KOPT-K1 (cell line): Measurements from ENCODE around the gene ENG.
"Not testable (repeated sequence)": the region's sequence is repeated elsewhere in the genome, so short reads cannot be mapped to it uniquely, and the experiment has no call there.

Experiments used
- H3K27ac ChIP-seq: fragments of 200-600 bp; sonication (generic); 2 replicates; pipeline ENCODE4 v1.5.1; 2016; ENCODE audit warnings: antibody characterized with exemption, mild to moderate bottlenecking, low read depth, low read length; ENCODE audit not compliant: poor library complexity, severe bottlenecking
- H3K36me3 ChIP-seq: fragments of 200-600 bp; sonication (generic); 2 replicates; pipeline ENCODE4 v1.5.1; 2017; ENCODE audit warnings: antibody characterized with exemption, mild to moderate bottlenecking, low read length, moderate library complexity; ENCODE audit not compliant: insufficient read depth
- H3K9me3 ChIP-seq: fragments of 200-600 bp; sonication (generic); 2 replicates; pipeline ENCODE4 v1.5.1; 2017; ENCODE audit warnings: antibody characterized with exemption, low read length, mild to moderate bottlenecking; ENCODE audit not compliant: insufficient read depth, poor library complexity, severe bottlenecking

Gene ENG

DNA sequence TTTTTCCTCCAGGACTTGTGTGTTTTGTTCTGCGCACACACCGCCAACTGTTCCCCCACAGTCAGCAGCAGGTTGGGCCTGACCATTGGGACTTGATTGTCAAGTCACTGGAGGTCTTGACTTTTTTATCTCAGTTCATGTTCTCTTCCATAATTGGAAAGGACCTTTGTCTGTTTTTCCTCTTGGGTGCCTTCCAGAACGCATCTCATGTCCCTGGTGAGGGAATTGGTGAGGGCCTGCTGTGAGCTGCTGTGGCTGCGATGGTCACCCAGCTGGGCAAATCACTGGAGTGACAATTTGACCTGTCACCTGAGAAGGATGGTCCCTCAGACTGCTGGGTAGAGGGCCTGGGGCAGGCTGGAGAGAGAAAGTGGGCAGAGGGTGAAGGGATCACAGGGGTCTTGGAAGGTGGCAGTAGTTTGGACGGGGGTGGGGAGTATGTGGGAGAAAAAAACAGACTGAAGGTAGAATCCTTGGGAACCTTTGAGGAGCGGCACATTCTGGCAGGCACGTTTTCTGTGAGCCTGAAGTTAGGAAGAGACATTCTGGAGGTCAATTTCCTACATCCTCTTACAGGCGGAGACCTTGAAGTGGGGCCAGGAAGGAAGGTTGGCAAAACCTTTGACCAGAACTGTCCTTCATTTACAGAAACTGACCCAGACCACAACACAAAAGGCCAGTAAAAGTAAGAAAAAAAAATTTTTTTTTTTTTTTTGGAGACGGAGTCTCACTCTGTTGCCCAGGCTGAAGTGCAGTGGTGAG, 64.2 kb downstream of the ENG start:
- peaks cover 86% of the 10 kb centered on the region for H3K36me3 ChIP-seq
- no peaks in the 10 kb centered on the region for H3K9me3 ChIP-seq
- H3K27ac ChIP-seq, result no peak overlapping the region

DNA sequence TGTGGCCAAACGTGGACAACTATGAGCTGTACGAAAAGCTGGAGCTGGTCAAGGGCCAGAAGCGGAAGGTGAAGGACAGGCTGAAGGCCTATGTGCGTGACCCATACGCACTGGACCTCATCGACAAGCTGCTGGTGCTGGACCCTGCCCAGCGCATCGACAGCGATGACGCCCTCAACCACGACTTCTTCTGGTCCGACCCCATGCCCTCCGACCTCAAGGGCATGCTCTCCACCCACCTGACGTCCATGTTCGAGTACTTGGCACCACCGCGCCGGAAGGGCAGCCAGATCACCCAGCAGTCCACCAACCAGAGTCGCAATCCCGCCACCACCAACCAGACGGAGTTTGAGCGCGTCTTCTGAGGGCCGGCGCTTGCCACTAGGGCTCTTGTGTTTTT, 65.3 kb downstream of the ENG start:
- Histone ChIP-seq H3K36me3 (peaks cover 78% of the 10 kb centered on the region), H3K27ac (no peak overlapping the region), H3K9me3 (no peaks in the 10 kb centered on the region)

DNA sequence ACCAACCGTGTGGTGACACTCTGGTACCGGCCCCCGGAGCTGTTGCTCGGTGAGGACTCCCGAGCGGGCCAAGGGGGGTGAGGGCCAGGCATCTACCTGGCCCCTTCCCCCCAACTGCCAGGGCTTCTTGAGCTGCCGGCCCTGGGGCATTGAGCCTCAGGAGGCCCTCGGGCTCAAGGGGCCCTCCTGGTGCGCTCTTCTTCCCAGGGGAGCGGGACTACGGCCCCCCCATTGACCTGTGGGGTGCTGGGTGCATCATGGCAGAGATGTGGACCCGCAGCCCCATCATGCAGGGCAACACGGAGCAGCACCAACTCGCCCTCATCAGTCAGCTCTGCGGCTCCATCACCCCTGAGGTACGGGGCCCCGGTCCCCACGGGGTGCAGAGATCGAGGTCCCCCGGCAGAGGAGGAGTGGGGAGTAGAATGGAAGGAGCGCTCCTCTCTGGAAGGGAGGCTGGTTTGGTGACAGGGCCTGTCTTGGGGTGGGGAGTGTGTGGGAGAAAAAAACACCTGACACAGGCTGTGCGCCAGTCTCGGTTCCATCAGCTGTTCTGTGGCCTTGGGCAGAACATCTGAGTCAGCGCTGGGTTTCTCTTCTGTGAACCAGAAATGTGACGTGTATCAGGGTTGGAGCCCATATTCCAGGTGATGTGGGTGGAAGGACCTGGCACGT, 66.0 kb downstream of the ENG start:
- peaks cover 71% of the 10 kb centered on the region for H3K36me3 ChIP-seq
- H3K27ac ChIP-seq, result no peak overlapping the region
- H3K9me3 ChIP-seq, result no peaks in the 10 kb centered on the region

DNA sequence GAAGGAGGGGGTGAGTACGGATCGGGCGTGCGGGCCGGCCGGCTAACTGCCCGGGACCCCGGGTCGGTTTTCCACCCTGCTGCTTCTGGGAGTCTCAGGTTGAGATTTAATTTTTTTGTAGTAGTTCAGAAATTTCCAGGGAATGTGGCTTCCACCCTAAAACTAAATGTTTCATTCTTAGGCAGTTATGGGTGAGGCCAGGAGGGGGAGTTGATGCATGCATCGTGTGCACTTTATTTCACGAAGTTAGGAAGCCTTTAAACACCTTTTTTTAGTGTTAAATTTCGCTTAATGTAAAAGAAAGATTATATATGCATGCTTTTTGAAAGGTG, 67.7 kb downstream of the ENG start:
- no peaks in the 10 kb centered on the region for H3K9me3 ChIP-seq
- peak overlapping the region; percentile 95 for H3K27ac ChIP-seq
- peaks cover 53% of the 10 kb centered on the region for H3K36me3 ChIP-seq

DNA sequence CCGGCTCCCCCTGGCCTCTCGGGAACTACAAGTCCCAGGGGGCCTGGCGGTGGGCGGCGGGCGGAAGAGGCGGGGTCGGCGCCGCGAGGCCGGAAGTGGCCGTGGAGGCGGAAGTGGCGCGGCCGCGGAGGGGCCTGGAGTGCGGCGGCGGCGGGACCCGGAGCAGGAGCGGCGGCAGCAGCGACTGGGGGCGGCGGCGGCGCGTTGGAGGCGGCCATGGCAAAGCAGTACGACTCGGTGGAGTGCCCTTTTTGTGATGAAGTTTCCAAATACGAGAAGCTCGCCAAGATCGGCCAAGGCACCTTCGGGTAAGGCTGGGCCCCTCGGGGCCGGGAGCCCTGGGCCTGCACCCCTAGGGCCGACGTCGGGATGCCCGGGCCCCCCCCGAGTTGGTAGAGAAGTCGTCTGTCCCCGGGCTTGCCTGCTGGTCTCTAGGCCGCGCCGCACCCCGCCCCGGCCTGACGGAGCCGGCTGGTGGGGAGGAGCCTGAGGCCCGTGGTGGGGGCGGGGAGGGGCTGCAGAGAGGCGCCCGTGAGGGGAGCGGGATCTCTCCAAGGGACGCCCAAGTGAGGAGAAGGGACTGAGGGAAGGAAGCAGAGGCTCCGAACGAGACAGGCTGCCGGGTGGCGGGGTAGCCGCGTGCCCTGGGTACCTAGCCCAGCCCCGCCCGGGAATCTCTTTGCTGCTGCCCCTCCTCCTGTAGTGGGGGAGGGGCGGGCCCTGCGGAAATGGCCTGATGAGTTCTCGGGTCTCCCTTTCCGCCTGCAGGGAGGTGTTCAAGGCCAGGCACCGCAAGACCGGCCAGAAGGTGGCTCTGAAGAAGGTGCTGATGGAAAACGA, 68.3 kb downstream of the ENG start, which contains the start of gene CDK9:
TSS of gene CDK9 (plus strand) at position 102 of the 840 bp plus-strand sequence. CDS start at position 217, 115 bp downstream.
- H3K27ac ChIP-seq, result peak within 1 kb of the TSS; percentile 95
- peaks cover 47% of the 10 kb centered on the region for H3K36me3 ChIP-seq
- no peaks in the 10 kb centered on the region for H3K9me3 ChIP-seq

DNA sequence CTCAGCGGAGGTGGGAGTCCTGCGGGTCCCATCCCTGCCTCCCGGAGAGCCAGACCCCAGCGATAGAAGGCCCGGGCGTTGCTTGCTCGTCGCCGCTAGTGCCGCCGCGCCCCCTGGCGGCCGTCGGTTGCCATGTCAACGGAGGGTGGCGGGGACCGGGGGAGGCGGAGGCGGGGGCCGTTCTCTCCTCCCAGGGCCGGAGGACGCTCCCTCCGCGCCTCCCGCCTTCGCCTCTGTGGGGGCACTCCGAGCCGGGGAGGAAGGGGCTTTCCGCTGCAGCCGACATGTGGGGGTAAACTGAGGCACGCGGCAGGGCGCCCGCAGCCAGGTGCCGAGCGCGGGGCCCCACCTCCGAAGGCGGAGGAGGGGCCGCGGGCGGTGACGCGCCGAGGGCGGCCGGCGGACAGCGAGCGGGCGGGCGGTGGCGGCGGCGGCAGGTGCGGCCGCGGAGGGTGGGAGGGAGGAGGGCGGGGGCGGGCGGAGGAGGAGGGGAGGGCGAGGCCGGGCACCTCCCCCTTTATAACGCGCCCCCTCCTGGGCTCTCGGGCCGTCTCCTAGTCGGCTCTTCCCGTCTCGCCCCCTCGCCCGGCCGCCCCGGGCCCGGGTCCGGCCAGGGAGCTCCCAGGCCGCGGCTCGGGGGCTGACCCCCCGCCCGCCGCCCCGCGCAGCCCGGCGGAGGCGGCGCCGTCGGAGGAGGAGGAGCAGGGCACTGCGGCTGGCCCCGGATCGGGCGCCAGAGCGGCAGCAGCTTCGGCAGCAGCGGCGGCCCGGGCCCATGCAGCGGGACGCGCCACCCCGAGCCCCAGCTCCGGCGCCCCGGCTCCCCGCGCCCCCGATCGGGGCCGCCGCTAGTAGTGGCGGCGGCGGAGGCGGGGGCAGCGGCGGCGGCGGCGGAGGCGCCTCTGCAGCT, 69.2 kb downstream of the ENG start:
- no peaks in the 10 kb centered on the region for H3K9me3 ChIP-seq
- peak overlapping the region; percentile 95 for H3K27ac ChIP-seq
- H3K36me3 ChIP-seq, result peaks cover 39% of the 10 kb centered on the region

DNA sequence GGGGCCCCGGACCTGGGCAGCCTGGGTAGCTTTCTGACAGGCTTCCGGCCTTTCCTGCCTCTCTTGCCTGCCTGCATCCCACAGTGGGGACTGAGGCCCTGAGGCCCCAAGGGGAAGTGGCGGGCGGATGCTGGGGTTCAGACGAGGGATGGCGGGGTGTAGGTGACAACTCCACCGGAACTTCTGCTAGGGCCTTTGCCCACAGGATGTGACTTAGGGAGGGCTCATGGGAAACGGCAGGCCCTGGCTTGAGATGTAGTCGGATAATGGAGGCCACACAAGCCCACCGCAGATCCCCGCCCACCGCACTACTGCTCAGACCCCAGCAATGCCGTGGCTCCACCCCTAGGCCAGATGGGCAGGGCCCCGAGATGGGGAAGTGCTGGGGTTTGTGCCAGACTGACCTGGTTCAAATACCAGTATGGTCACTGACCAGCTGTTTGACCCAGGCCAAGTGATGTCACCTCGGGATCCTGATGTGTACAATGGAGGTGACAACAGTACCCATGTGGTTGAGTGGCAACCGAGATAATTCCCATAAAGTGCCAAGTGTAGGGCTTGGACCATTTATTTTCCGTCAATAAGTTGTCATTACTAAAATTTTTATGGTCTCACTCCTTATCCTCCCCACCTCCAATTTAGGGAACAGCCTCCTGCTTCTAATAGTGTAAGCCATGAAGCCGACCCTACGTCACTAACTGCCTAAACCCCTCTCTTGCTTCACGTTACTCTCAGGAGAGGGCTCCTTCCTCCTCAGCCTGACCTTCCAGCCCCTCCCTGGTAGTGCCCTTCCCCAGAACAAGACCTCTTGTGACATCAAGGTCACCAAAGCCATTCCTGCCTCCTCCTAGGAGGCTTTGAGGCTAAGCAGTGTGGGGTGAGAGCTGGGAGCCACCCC, 71.1 kb downstream of the ENG start:
- Histone ChIP-seq H3K27ac (peak overlapping the region; percentile 95), H3K9me3 (no peaks in the 10 kb centered on the region), H3K36me3 (peaks cover 19% of the 10 kb centered on the region)

DNA sequence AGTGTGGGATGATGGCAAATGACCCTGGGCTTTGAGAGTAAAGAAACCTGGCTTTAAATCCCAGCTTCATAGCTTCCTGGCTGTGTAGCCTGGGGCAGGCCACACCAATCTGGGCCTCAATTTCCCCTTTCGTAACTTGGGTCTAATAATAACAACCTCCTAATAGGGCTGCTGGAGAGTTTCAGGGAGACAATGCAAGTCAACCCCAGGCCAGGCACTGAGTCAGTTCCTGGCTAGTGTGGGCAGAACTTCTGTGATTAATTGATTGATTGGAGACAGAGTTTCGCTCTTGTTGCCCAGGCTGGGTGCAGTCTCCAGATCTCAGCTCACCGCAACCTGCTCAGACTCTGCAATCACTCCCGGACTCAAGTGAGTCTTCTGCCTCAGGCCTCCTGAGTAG, 72.7 kb downstream of the ENG start:
- Histone ChIP-seq H3K27ac (peak overlapping the region; percentile 47), H3K36me3 (peaks cover 4% of the 10 kb centered on the region; the same call in 1 of the 2 replicates), H3K9me3 (no peaks in the 10 kb centered on the region)

DNA sequence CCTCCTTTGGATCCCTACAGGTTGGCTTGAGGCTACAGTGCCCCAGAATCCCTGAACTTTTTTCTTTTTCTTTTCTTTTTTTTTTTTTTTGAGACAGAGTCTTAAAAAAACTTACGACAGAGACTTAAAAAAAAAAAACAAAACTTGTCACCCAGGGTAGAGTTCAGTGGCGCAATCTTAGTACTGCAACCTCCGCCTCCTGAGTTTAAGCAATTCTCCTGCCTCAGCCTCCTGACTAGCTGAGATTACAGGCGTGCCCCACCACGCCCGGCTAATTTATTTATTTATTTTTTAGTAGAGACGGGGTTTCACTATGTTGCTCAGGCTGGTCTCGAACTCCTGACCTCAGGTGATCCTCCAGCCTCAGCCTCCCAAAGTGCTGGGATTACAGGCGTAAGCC, 73.5 kb downstream of the ENG start:
- peak overlapping the region; percentile 99 for H3K27ac ChIP-seq

DNA sequence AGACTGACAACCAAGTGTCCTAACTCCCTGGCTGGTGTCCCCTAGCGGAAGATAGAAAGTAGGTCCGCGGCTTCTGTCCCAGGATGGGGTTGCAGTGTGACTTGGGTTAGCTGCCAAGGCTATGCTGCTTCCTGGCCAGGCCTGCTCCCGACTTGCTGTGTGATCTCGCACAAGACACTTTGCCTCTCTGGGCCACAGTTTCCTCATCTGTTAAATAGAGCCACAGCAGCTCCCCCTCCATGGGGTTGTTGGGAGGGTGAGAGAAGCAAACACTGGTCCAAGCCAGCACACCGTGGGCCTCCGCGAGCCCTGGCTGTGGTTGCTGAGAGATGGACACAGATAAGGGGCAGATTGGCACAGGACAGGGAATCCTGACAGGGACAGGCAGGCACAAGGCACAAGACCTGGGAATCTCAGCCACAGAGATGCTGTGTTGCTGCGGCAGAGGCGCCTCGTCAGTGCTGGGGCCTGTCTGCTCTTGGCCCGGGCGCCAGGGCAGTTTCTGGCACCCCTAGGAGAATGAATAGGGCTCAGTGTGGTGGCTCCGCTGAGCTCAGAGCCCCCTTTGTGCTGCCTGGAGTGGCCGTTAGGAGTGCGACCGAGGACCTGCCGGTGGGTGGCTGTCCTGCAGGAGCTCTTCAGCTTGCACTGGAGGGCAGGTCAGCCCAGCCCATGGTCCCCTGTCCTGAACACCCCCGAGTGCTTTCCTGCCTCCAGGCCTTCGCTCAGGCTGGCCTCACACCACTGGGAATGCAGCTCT, 74.2 kb downstream of the ENG start:
- Histone ChIP-seq H3K9me3 (no peaks in the 10 kb centered on the region), H3K27ac (peak overlapping the region; percentile 99), H3K36me3 (no peaks in the 10 kb centered on the region)

More for the DNA sequence above, 73.5 kb downstream of the ENG start:
- H3K9me3 ChIP-seq, H3K36me3 ChIP-seq: not testable (repeated sequence)

DNA sequence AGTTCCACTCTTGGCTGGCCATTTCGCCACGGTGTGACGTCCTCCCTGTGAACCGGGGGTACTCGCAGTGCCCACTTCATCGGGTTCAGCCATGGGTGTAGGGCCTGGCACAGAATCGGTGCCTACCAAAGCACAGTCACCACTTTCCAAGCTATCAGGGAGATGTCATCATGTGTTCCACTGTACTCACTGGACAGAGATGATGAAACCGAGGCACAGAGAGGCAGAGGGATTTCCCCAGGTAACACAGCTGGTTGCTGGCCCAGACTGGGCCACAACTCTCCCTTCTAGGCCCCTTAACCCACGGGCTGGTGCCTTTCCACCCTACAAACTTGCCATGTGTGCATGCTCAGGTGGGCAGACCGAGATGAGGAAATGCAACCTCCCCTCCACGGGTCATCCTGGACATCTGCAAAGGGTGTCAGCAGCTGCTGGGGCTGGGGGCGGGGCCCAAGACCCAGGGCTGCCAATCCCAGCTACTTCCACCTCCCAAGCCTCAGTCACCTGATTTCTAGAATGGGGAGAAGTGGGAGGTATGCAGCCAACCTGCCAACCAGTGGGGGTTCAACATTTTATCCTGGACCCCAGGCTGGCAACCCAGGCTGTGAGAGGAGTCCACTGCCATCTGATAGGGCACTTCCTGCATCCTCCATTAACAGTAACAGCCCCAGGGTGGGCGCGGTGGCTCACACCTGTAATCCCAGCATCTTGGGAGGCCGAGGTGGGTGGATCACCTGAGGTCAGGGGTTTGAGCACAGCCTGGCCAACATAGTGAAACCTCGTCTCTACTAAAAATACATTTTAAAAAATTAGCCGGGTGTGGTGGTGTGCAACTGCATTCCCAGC, 75.1 kb downstream of the ENG start:
- Histone ChIP-seq H3K9me3 (no peaks in the 10 kb centered on the region), H3K36me3 (peaks cover 5% of the 10 kb centered on the region), H3K27ac (peak overlapping the region; percentile 99)

DNA sequence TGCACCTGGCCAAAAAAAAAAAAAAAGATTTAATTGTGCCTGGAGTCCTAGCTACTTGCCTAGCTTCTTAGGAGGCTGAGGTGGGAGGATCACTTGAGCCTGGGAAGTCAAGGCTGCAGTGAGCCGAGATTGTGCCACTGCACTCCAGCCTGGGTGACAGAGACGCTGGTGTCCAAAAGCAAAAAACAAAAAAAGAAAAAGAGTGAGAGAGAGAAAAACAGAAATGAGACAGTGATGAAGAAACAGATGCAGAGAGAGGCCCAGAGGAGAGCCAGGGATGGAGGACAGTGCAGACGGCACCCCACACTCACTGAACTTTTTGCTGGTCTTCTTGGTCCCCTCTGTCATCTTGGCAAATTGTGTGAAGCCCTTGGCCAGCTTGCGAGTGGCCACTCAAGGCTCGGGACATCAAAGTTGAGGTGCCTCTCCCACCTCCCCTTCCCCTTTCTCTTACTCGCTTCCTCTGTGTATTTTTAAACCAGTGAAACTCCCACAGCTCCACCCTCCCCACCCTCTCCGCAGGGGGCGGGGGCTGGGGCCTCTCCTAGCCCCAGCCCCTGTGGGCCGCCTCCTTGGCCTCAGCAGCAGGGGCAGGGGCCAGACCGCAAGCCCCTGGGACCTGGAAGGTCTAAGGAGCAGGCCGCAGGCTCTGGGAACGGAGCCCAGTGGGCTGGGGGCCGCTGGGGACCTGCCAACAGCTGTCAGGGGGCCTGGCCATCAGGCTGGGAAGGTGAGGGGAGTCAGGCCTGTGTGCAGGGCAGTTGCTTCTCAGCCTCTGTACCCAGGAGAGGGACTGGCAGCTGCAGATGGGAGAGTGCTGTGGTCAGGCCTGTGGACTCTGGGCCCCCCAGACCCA, 76.0 kb downstream of the ENG start, which contains the start of gene SH2D3C:
TSS of gene SH2D3C (minus strand) at position 387 of the 856 bp plus-strand sequence. CDS start at position 348, 39 bp downstream.
- Histone ChIP-seq H3K9me3 (no peaks in the 10 kb centered on the region), H3K36me3 (peaks cover 13% of the 10 kb centered on the region), H3K27ac (peak within 1 kb of the TSS; percentile 99)
